GM12892 (cell line): Measurements from ENCODE around the gene SLC25A29.

Experiments
- POLR2A ChIP-seq: IDR thresholded peaks from 2 replicates; pipeline ENCODE4 v1.6.1; 2011; ENCODE audit warnings: low read depth, low read length, control low read depth
- POLR2AphosphoS5 ChIP-seq: IDR thresholded peaks from 2 replicates; pipeline ENCODE4 v1.6.1; 2011; ENCODE audit warnings: low read depth, low read length, control low read depth
- TAF1 ChIP-seq: IDR thresholded peaks from 2 replicates; pipeline ENCODE4 v1.6.1; 2011; ENCODE audit warnings: low read depth, mild to moderate bottlenecking, control low read depth, low read length, borderline replicate concordance

- no peak for TF ChIP-seq POLR2A
- no peak for TF ChIP-seq POLR2AphosphoS5
- TF ChIP-seq TAF1, result no peak
These were observed 33.6 kb upstream of the SLC25A29 start for GRCh38 chr14:100339766-100340422.
